GM18499 (cell line): ENCODE measurements around the gene CACTIN.
"Not testable (repeated sequence)": the region's sequence is repeated elsewhere in the genome, so short reads cannot be mapped to it uniquely, and the experiment has no call there.

Source experiments
- ATAC-seq: cut with Tn5 transposase; IDR thresholded peaks from one replicate; pipeline ENCODE4 v1.9.1; 2021; ENCODE audit warnings: moderate number of reproducible peaks; ENCODE audit not compliant: insufficient read depth, unreplicated experiment

The CACTIN gene

GRCh38 chr19:3626473-3627350 lies at the start of gene CACTIN:
CACTIN (minus strand) TSS chr19:3626790; CDS start chr19:3626762, 28 bp downstream.
- ATAC-seq, result no peak

- ATAC-seq, result no peak
These were observed 48.4 kb upstream of the CACTIN start for GRCh38 chr19:3674784-3675543.

GRCh38 chr19:3673506-3674439 lies 47.2 kb upstream of the CACTIN start:
- ATAC-seq, result no peak

- no peak for ATAC-seq
These were observed 46.4 kb upstream of the CACTIN start for GRCh38 chr19:3672993-3673392.

GRCh38 chr19:3672575-3672948 lies 46.0 kb upstream of the CACTIN start:
- no peak for ATAC-seq

- ATAC-seq, result no peak
These were observed 45.3 kb upstream of the CACTIN start for GRCh38 chr19:3671680-3672574.

- ATAC-seq, result no peak
These were observed 44.4 kb upstream of the CACTIN start for GRCh38 chr19:3670796-3671679.

- no peak for ATAC-seq
These were observed 43.6 kb upstream of the CACTIN start for GRCh38 chr19:3669947-3670795.

- ATAC-seq, result no peak
These were observed 42.7 kb upstream of the CACTIN start for GRCh38 chr19:3669082-3669946.

GRCh38 chr19:3668331-3669081 lies 41.9 kb upstream of the CACTIN start:
- no peak for ATAC-seq

GRCh38 chr19:3667766-3668165 lies 41.2 kb upstream of the CACTIN start:
- ATAC-seq, result no peak

GRCh38 chr19:3667037-3667638 lies 40.5 kb upstream of the CACTIN start:
- no peak for ATAC-seq

- not testable (repeated sequence) for ATAC-seq
These were observed 39.9 kb upstream of the CACTIN start for GRCh38 chr19:3666545-3666856.

- ATAC-seq, result no peak
These were observed 39.3 kb upstream of the CACTIN start for GRCh38 chr19:3665681-3666544.
